ENCODE results near the gene SNX18. TPM values are rescaled to one million over a fixed set of nuclear protein-coding genes. Genes with fewer than 3 reads are reported as not detected.

SNX18 gene
- total and polyA plus RNA-seq, 10 of the 15 experiments (the other 5 are each of a cell fraction or from before 2014, with no cell fraction given) = 0.27 to 1.7 (median 0.47) TPM

DNA sequence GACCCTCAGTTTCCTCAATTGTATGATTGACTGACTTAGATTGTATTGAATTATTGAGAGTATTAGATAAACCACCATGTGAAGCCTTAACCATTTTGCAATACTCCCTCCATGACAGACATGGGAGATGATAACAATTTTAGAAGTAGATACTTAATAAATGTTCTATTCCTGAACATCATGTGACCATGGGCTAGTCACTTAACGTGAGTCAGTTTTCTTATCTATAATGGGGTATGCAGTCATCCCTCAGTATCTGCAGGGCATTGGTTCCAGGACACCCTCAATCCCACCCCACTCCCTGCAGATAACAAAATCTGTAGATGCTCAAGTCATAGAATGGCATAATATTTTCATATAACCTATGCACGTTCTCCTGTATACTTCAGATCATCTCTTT is 31.0 kb downstream of the SNX18 start:
- TF ChIP-seq, protein P1, sequence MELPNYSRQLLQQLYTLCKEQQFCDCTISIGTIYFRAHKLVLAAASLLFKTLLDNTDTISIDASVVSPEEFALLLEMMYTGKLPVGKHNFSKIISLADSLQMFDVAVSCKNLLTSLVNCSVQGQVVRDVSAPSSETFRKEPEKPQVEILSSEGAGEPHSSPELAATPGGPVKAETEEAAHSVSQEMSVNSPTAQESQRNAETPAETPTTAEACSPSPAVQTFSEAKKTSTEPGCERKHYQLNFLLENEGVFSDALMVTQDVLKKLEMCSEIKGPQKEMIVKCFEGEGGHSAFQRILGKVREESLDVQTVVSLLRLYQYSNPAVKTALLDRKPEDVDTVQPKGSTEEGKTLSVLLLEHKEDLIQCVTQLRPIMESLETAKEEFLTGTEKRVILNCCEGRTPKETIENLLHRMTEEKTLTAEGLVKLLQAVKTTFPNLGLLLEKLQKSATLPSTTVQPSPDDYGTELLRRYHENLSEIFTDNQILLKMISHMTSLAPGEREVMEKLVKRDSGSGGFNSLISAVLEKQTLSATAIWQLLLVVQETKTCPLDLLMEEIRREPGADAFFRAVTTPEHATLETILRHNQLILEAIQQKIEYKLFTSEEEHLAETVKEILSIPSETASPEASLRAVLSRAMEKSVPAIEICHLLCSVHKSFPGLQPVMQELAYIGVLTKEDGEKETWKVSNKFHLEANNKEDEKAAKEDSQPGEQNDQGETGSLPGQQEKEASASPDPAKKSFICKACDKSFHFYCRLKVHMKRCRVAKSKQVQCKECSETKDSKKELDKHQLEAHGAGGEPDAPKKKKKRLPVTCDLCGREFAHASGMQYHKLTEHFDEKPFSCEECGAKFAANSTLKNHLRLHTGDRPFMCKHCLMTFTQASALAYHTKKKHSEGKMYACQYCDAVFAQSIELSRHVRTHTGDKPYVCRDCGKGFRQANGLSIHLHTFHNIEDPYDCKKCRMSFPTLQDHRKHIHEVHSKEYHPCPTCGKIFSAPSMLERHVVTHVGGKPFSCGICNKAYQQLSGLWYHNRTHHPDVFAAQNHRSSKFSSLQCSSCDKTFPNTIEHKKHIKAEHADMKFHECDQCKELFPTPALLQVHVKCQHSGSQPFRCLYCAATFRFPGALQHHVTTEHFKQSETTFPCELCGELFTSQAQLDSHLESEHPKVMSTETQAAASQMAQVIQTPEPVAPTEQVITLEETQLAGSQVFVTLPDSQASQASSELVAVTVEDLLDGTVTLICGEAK (IDR thresholded peaks at IDR 0.05; ENCODE audit: borderline replicate concordance) = no peak
- H4K20me1 ChIP-seq (ENCODE audit: control insufficient read depth, insufficient read depth) = no peaks in the 10 kb centered on the region
- ATAC-seq = no peak
- no peaks in the 10 kb centered on the region for H3K79me2 ChIP-seq (ENCODE audit: control insufficient read depth, insufficient read depth, low read length)
- intact Hi-C loops (cut with micrococcal nuclease; ENCODE audit: unreplicated experiment) (no loop called here), in situ Hi-C loops (cut with MboI) (no loop called here)
- no peak overlapping the region for H3K4me2 ChIP-seq (ENCODE audit: control insufficient read depth, insufficient read depth)
- BruUV-seq (replicated peaks) = no TSS peak
- H3K9ac ChIP-seq (ENCODE audit: control insufficient read depth, insufficient read depth, low read length) = no peak overlapping the region
- 22% methylated on average over 2 of the region's 2 CpGs for WGBS (ENCODE audit: insufficient coverage, insufficient replicate concordance, low lambda C conversion rate, missing lambda C conversion rate)
- H3K4me3 ChIP-seq = no peak overlapping the region
- H3K27me3 ChIP-seq (replicated peaks in 1 of 2; ENCODE audit: control insufficient read depth in 2 of 2, insufficient read depth in 2 of 2, low read length in 1 of 2) = no peaks in the 10 kb centered on the region; a peak in 1 of 4 replicates
- FAIRE-seq = no peak
- no peak overlapping the region for H3K27ac ChIP-seq (ENCODE audit: control insufficient read depth, insufficient read depth)
- no peaks in the 10 kb centered on the region for H3K36me3 ChIP-seq (ENCODE audit: control insufficient read depth in 2 of 2, insufficient read depth in 2 of 2, low read length in 1 of 2)
- SMC1A ChIA-PET (ENCODE audit: uncharacterized antibody, unreplicated experiment) = no interaction called here
- H3K9me3 ChIP-seq (replicated peaks; ENCODE audit: control insufficient read depth, insufficient read depth, low read length) = no peaks in the 10 kb centered on the region
- RAD21 ChIA-PET (ENCODE audit: unreplicated experiment) = no interaction called here
- CTCF ChIA-PET = interaction anchor here (0.5 to 0.7 kb wide), 2 partner anchors 218 to 811 kb away, joined by 3 read pairs; no protein-coding TSS in a partner anchor
- DNase-seq (ENCODE audit: low read depth, low spot score) = no peak
- H3K4me1 ChIP-seq (ENCODE audit: control insufficient read depth, insufficient read depth, low read length) = no peaks in the 10 kb centered on the region
- no peak overlapping the region for H2AFZ ChIP-seq (ENCODE audit: control insufficient read depth, low read depth, low read length)
- POLR2A ChIA-PET = no interaction called here

DNA sequence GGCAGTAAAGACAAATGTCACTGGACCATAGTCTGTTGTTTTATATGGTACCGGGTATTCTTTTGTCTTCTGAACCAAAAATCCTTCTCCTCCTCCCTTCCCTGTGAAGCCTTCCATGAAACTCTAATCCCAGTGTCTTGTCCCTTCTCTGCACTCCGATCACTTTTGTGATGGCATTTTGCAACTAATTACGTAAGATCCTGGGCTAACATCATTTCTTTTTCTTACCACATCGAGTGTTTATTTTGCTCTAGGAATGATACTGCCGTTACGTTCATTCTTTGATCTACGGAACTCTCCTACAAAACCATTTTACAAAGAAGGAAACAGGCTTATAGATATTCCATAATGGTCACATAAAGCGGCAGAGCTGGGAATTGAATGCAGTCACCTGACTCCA is 33.7 kb downstream of the SNX18 start:
- ChIA-PET CTCF (interaction anchor here (0.7 kb wide), 1 partner anchor 59 kb away, joined by 4 read pairs; no protein-coding TSS in a partner anchor), RAD21 (ENCODE audit: unreplicated experiment) (no interaction called here), POLR2A (no interaction called here), SMC1A (ENCODE audit: uncharacterized antibody, unreplicated experiment) (no interaction called here)
- ATAC-seq = no peak
- Histone ChIP-seq H3K4me1 (ENCODE audit: control insufficient read depth, insufficient read depth, low read length) (no peaks in the 10 kb centered on the region), H3K9me3 (replicated peaks; ENCODE audit: control insufficient read depth, insufficient read depth, low read length) (no peaks in the 10 kb centered on the region), H3K9ac (ENCODE audit: control insufficient read depth, insufficient read depth, low read length) (no peak overlapping the region), H3K79me2 (ENCODE audit: control insufficient read depth, insufficient read depth, low read length) (no peaks in the 10 kb centered on the region), H3K27ac (ENCODE audit: control insufficient read depth, insufficient read depth) (no peak overlapping the region), H2AFZ (ENCODE audit: control insufficient read depth, low read depth, low read length) (no peak overlapping the region), H3K36me3 (ENCODE audit: control insufficient read depth in 2 of 2, insufficient read depth in 2 of 2, low read length in 1 of 2) (no peaks in the 10 kb centered on the region), H3K4me2 (ENCODE audit: control insufficient read depth, insufficient read depth) (no peak overlapping the region), H3K27me3 (replicated peaks in 1 of 2; ENCODE audit: control insufficient read depth in 2 of 2, insufficient read depth in 2 of 2, low read length in 1 of 2) (no peaks in the 10 kb centered on the region; a peak in 1 of 4 replicates), H3K4me3 (no peak overlapping the region), H4K20me1 (ENCODE audit: control insufficient read depth, insufficient read depth) (no peaks in the 10 kb centered on the region)
- DNase-seq (ENCODE audit: low read depth, low spot score) = no peak
- intact Hi-C loops (cut with micrococcal nuclease; ENCODE audit: unreplicated experiment) = no loop called here
- WGBS (ENCODE audit: insufficient coverage, insufficient replicate concordance, low lambda C conversion rate, missing lambda C conversion rate) = 81% methylated on average over 8 of the region's 8 CpGs
- no TSS peak for BruUV-seq (replicated peaks)
- FAIRE-seq = no peak
- in situ Hi-C loops (cut with MboI) = no loop called here
- TF ChIP-seq, protein P2, sequence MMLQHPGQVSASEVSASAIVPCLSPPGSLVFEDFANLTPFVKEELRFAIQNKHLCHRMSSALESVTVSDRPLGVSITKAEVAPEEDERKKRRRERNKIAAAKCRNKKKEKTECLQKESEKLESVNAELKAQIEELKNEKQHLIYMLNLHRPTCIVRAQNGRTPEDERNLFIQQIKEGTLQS (IDR thresholded peaks at IDR 0.05; ENCODE audit: borderline replicate concordance, extremely low read depth, low read depth, low read length) = no peak
- no peak for TF ChIP-seq TCF3 (IDR thresholded peaks at IDR 0.05; ENCODE audit: borderline replicate concordance, insufficient read depth, low read depth, low read length)
- TF ChIP-seq, protein P3, sequence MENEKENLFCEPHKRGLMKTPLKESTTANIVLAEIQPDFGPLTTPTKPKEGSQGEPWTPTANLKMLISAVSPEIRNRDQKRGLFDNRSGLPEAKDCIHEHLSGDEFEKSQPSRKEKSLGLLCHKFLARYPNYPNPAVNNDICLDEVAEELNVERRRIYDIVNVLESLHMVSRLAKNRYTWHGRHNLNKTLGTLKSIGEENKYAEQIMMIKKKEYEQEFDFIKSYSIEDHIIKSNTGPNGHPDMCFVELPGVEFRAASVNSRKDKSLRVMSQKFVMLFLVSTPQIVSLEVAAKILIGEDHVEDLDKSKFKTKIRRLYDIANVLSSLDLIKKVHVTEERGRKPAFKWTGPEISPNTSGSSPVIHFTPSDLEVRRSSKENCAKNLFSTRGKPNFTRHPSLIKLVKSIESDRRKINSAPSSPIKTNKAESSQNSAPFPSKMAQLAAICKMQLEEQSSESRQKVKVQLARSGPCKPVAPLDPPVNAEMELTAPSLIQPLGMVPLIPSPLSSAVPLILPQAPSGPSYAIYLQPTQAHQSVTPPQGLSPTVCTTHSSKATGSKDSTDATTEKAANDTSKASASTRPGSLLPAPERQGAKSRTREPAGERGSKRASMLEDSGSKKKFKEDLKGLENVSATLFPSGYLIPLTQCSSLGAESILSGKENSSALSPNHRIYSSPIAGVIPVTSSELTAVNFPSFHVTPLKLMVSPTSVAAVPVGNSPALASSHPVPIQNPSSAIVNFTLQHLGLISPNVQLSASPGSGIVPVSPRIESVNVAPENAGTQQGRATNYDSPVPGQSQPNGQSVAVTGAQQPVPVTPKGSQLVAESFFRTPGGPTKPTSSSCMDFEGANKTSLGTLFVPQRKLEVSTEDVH (IDR thresholded peaks at IDR 0.05; ENCODE audit: low read depth, partially characterized antibody) = no peak
- TF ChIP-seq PAX5 (IDR thresholded peaks at IDR 0.05; ENCODE audit: borderline replicate concordance, low read depth, low read length) = no peak
- no peak for TF ChIP-seq RFX5 (IDR thresholded peaks at IDR 0.05; ENCODE audit: low read depth, low read length)
- no peak for TF ChIP-seq CHD4 (IDR thresholded peaks at IDR 0.05)
